GM21526 (cell line): ENCODE results near the gene LPIN1.
"Not testable (repeated sequence)": the region's sequence is repeated elsewhere in the genome, so short reads cannot be mapped to it uniquely, and the experiment has no call there.

Experiments
- ATAC-seq: cut with Tn5 transposase; IDR thresholded peaks from one replicate; pipeline ENCODE4 v1.9.1; 2021; ENCODE audit warnings: moderate library complexity; ENCODE audit not compliant: unreplicated experiment, low FRiP score

Gene LPIN1

GRCh38 chr2:11759182-11759975, 12.9 kb downstream of the LPIN1 start:
- not testable (repeated sequence) for ATAC-seq

- no peak for ATAC-seq
Observed at GRCh38 chr2:11761259-11761658, 14.8 kb downstream of the LPIN1 start.

GRCh38 chr2:11762031-11762430, 15.6 kb downstream of the LPIN1 start:
- no peak for ATAC-seq

- no peak for ATAC-seq
Observed at GRCh38 chr2:11762799-11763461, 16.5 kb downstream of the LPIN1 start.

- ATAC-seq, result no peak
Observed at GRCh38 chr2:11764359-11764758, 17.9 kb downstream of the LPIN1 start.

GRCh38 chr2:11764920-11765319, 18.5 kb downstream of the LPIN1 start:
- ATAC-seq, result no peak

- ATAC-seq, result no peak
Observed at GRCh38 chr2:11765501-11765900, 19.1 kb downstream of the LPIN1 start.

GRCh38 chr2:11766016-11766415, 19.6 kb downstream of the LPIN1 start:
- ATAC-seq, result no peak

- ATAC-seq, result no peak
Observed at GRCh38 chr2:11767779-11768178, 21.3 kb downstream of the LPIN1 start.

- ATAC-seq, result no peak
Observed at GRCh38 chr2:11768946-11769345, 22.5 kb downstream of the LPIN1 start.

GRCh38 chr2:11769516-11769915, 23.1 kb downstream of the LPIN1 start:
- no peak for ATAC-seq

GRCh38 chr2:11770531-11771188, 24.2 kb downstream of the LPIN1 start:
- ATAC-seq, result no peak

GRCh38 chr2:11771971-11772615, 25.7 kb downstream of the LPIN1 start:
- ATAC-seq, result no peak

GRCh38 chr2:11773111-11773510, 26.7 kb downstream of the LPIN1 start:
- no peak for ATAC-seq

- no peak for ATAC-seq
Observed at GRCh38 chr2:11773747-11774525, 27.5 kb downstream of the LPIN1 start.

- ATAC-seq, result no peak
Observed at GRCh38 chr2:11774600-11774999, 28.2 kb downstream of the LPIN1 start.

GRCh38 chr2:11775384-11775783, 29.0 kb downstream of the LPIN1 start:
- peak; percentile 77 for ATAC-seq

GRCh38 chr2:11777066-11777782, 30.8 kb downstream of the LPIN1 start:
- ATAC-seq, result no peak

- no peak for ATAC-seq
Observed at GRCh38 chr2:11777886-11778415, 31.5 kb downstream of the LPIN1 start.
